ENCODE data around the gene DAAM1. TPM values are rescaled to one million over a fixed set of nuclear protein-coding genes. Genes with fewer than 3 reads are reported as not detected.

DAAM1 gene
- total RNA-seq, 6 donors from 2014 or later, result 34.4 to 94.4 (median 55.5) TPM

GRCh38 chr14:59199205-59199604 is 10.7 kb downstream of the DAAM1 start:
- Histone ChIP-seq H3K4me3 (no peak overlapping the region), H3K27me3 (no peaks in the 10 kb centered on the region), H3K27ac (peak overlapping the region in 2 of 4 donors; percentile 6 to 36), H3K9me3 (no peaks in the 10 kb centered on the region), H3K4me1 (peaks cover 9 to 28% (median 18%) of the 10 kb centered on the region in 4 donors), H3K36me3 (no peaks in the 10 kb centered on the region)
- TF ChIP-seq CTCF (IDR thresholded peaks at IDR 0.05), result no peak
- no peak for TF ChIP-seq POLR2AphosphoS5 (IDR thresholded peaks at IDR 0.05)
- TF ChIP-seq POLR2A (IDR thresholded peaks at IDR 0.05), result no peak
- no peak for TF ChIP-seq EP300 (IDR thresholded peaks at IDR 0.05)
- ATAC-seq (ENCODE audit: low FRiP score in 2 of 2) (no peak), DNase-seq (no peak)
- WGBS, 2 donors, result 77 to 85% methylated on average over 5 of the region's 5 CpGs

DNA sequence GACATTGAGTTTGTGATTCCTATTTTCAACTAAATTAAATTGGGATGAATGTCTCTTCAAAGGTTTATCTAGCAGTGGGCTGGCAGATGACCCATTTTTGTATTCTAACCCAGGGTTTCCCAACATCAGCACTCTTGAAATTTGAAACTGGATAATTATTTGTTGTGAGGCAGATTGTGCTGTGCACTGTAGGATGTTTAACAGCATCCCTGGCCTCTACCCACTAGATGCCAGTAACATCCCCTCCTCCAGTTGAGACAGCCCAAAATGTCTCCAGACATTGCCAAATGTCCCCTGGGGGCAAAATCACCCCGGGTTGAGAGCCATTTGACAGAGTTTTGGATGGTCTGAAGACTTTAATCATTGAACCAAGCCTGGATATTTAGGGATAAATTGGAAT is 11.1 kb downstream of the DAAM1 start:
- H3K9me3 ChIP-seq, result no peaks in the 10 kb centered on the region
- peaks cover 5 to 26% (median 14%) of the 10 kb centered on the region in 4 donors for H3K4me1 ChIP-seq
- no peak for TF ChIP-seq CTCF (IDR thresholded peaks at IDR 0.05)
- no peak for TF ChIP-seq POLR2A (IDR thresholded peaks at IDR 0.05)
- DNase-seq (no peak), ATAC-seq (ENCODE audit: low FRiP score in 2 of 2) (no peak)
- WGBS, 2 donors, result 40 to 48% methylated on average over 1 of the region's 1 CpG
- H3K36me3 ChIP-seq, result no peaks in the 10 kb centered on the region
- peak overlapping the region in 3 of 4 donors; percentile 4 to 36 (median 6) for H3K27ac ChIP-seq
- H3K27me3 ChIP-seq, result no peaks in the 10 kb centered on the region
- H3K4me3 ChIP-seq, result no peak overlapping the region

DNA sequence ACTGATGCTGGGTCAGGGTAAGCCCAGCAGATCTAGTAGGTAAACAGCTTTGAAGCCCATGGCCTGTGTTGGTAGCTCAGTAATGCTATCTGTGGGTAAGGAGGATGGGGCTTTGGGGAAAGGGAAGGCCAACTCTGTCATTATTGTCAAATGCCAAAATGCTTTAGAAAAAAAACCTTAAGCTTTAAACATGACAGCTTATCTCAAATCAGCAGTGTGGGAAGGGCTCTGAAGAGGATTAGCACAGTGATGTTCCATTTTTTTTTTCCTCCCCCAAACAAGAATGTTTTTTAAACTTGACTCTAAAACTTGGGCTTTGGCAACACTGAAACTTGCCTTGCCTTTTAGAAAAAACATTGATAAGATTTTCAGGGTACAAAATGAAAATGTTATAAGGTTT is 11.7 kb downstream of the DAAM1 start:
- DNase-seq (no peak), ATAC-seq (ENCODE audit: low FRiP score in 2 of 2) (no peak)
- Histone ChIP-seq H3K36me3 (no peaks in the 10 kb centered on the region), H3K9me3 (no peaks in the 10 kb centered on the region), H3K27ac (peak overlapping the region in 3 of 4 donors; percentile 4 to 36 (median 6)), H3K4me3 (no peak overlapping the region), H3K4me1 (peaks cover 3 to 28% (median 12%) of the 10 kb centered on the region in 4 donors), H3K27me3 (no peaks in the 10 kb centered on the region)
- TF ChIP-seq EP300 (IDR thresholded peaks at IDR 0.05) (no peak), POLR2A (IDR thresholded peaks at IDR 0.05) (no peak), POLR2AphosphoS5 (IDR thresholded peaks at IDR 0.05) (no peak), CTCF (IDR thresholded peaks at IDR 0.05) (no peak)

DNA sequence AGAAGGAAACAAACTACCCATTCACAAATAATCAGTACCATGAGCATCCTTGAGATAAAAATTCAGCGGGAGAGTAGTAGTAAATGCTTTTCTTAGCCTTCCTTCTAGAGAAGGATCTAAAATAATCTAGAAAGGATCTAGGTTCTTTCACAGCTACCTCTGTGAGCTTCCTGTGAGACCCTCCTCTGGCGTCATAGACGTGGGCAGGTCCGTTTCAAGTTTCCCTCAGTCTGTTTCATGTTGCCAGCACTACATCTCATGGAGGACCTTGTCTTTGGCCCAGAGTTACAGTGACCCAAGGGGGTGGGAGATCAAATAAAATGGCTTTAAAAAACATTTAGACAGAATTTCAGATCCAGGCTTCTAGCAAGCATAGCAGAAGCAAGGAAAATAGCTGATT is 13.6 kb downstream of the DAAM1 start:
- H3K27ac ChIP-seq, result no peak overlapping the region
- H3K36me3 ChIP-seq, result no peaks in the 10 kb centered on the region
- TF ChIP-seq CTCF (IDR thresholded peaks at IDR 0.05), result no peak
- TF ChIP-seq POLR2AphosphoS5 (IDR thresholded peaks at IDR 0.05), result no peak
- no peak for TF ChIP-seq EP300 (IDR thresholded peaks at IDR 0.05)
- no peak for TF ChIP-seq POLR2A (IDR thresholded peaks at IDR 0.05)
- no peaks in the 10 kb centered on the region for H3K9me3 ChIP-seq
- H3K4me1 ChIP-seq, result peaks cover 3 to 20% (median 6%) of the 10 kb centered on the region in 4 donors
- WGBS, 2 donors, result 66 to 67% methylated on average over 4 of the region's 4 CpGs
- no peaks in the 10 kb centered on the region for H3K27me3 ChIP-seq
- ATAC-seq (ENCODE audit: low FRiP score in 2 of 2) (no peak), DNase-seq (no peak)
- no peak overlapping the region for H3K4me3 ChIP-seq

DNA sequence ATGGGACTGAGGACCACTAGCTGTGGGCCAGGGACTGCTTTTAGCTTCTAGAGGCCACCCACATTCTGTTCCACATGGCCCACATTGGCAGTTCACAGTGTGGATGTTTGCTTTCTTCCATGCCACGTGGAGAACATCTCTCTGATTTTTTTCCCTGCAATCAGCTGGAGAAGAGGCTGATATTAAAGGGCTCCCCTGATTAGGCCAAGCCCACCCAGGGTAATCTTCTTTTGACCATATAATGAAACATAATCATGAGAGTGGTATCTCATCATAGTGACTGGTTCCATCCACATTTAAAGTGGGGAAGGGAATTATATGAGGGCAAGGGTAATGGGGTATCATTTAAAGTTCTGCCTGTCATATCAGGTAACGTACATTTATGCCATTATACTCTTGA is 15.8 kb downstream of the DAAM1 start:
- no peak overlapping the region for H3K4me3 ChIP-seq
- no peaks in the 10 kb centered on the region for H3K27me3 ChIP-seq
- H3K9me3 ChIP-seq, result no peaks in the 10 kb centered on the region
- no peaks in the 10 kb centered on the region for H3K36me3 ChIP-seq
- peaks cover 0 to 20% (median 4%) of the 10 kb centered on the region in 4 donors for H3K4me1 ChIP-seq
- DNase-seq (no peak), ATAC-seq (ENCODE audit: low FRiP score in 2 of 2) (no peak)
- WGBS, 2 donors, result 90% methylated on average over 2 of the region's 2 CpGs
- TF ChIP-seq POLR2AphosphoS5 (IDR thresholded peaks at IDR 0.05) (no peak), EP300 (IDR thresholded peaks at IDR 0.05) (no peak), POLR2A (IDR thresholded peaks at IDR 0.05) (no peak), CTCF (IDR thresholded peaks at IDR 0.05) (no peak)
- H3K27ac ChIP-seq, result no peak overlapping the region

All from upper lobe of left lung (tissue), 6 donors.